SK-N-SH (cell line): ENCODE data around the gene NCKAP5.

Experiments used
- CTCF ChIP-seq: fragments of 200-600 bp; sonication (generic); IDR thresholded peaks from 2 replicates; pipeline ENCODE4 v1.6.1; 2017; ENCODE audit warnings: antibody characterized with exemption, mild to moderate bottlenecking, moderate library complexity
- EP300 ChIP-seq, 2 experiments: IDR thresholded peaks; 2 replicates each; pipeline versions ENCODE4 v1.4.0 to v1.6.1; 2012; ENCODE audit warnings: borderline replicate concordance in 1 of 2, low read depth in 1 of 2, low read length in 1 of 2
- EZH2phosphoT487 ChIP-seq: fragments of 200-600 bp; sonication (generic); IDR thresholded peaks from 2 replicates; pipeline ENCODE4 v1.6.1; 2017; ENCODE audit warnings: low read depth, mixed run types, mild to moderate bottlenecking, antibody characterized with exemption, moderate library complexity, borderline replicate concordance
- NFIC ChIP-seq: IDR thresholded peaks from 2 replicates; pipeline ENCODE4 v1.4.0; 2012; ENCODE audit warnings: borderline replicate concordance
- TF ChIP-seq, protein P1 (sequence below): IDR thresholded peaks from 2 replicates; pipeline ENCODE4 v1.4.0; 2012; ENCODE audit warnings: low read depth

GRCh38 chr2:133314795-133315194 is 253.5 kb downstream of the NCKAP5 start:
- TF ChIP-seq CTCF, result no peak
- TF ChIP-seq, protein P1, sequence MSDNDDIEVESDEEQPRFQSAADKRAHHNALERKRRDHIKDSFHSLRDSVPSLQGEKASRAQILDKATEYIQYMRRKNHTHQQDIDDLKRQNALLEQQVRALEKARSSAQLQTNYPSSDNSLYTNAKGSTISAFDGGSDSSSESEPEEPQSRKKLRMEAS, result no peak
- TF ChIP-seq NFIC, result no peak
- no peak for TF ChIP-seq EP300 (IDR thresholded peaks at IDR 0.05; ENCODE audit: borderline replicate concordance in 1 of 2, low read depth in 1 of 2, low read length in 1 of 2)
- TF ChIP-seq EZH2phosphoT487, result no peak
